HCT116 (cell line): ENCODE measurements around the gene CXCR4. TPM values are rescaled to one million over a fixed set of nuclear protein-coding genes. Genes with fewer than 3 reads are reported as not detected.

Experiments used
- ATAC-seq: fragments of 200-7000 bp; cut with Tn5 transposase; 2 replicates; pipeline ENCODE4 v1.9.1; 2020; ENCODE audit warnings: mild to moderate bottlenecking, moderate library complexity
- BruUV-seq: library from RNA; stranded (reverse); fragments of 400-500 nt; replicated peaks from 2 replicates; lab custom pipeline; 2021; lab: Mats Ljungman, UMichigan
- CTCF ChIA-PET: fragments of 300-600 bp; sonication (Branson Sonifier 250); formaldehyde crosslinking; loops from one replicate; lab custom pipeline; 2021; ENCODE audit warnings: antibody characterized with exemption; lab: Charles Lee
- POLR2A ChIA-PET: fragments of 300-600, 350-600 bp; sonication (Branson Sonifier 250); formaldehyde crosslinking; loops from one replicate; lab custom pipeline; 2021; ENCODE audit warnings: antibody characterized with exemption; lab: Charles Lee
- RAD21 ChIA-PET, 2 experiments: fragments of 300-600 bp; sonication (Branson Sonifier 250); formaldehyde crosslinking; loops; one replicate each; lab custom pipeline; 2023; ENCODE audit warnings: low total read pairs in 2 of 2; ENCODE audit not compliant: uncharacterized antibody in 2 of 2, unreplicated experiment in 2 of 2, low non-redundant PET in 1 of 2; lab: Charles Lee
- DNase-seq: peaks from one replicate; pipeline ENCODE4 v3.0.0-alpha.2; 2010; ENCODE audit warnings: low read depth, low spot score
- H2AFZ ChIP-seq: fragments of 200-600 bp; shearing (Covaris generic), sonication (generic); 2 replicates; pipeline ENCODE4 v1.6.1; 2017; ENCODE audit warnings: low read depth, mixed run types, mixed read lengths, antibody characterized with exemption, low read length; ENCODE audit not compliant: poor library complexity, severe bottlenecking
- H3K27ac ChIP-seq: 2 replicates; pipeline ENCODE4 v1.5.1; 2012; ENCODE audit warnings: low read depth, low read length
- H3K27me3 ChIP-seq: fragments of 200-600 bp; sonication (generic); 2 replicates; pipeline ENCODE4 v1.6.1; 2016; ENCODE audit warnings: mixed run types, low read length, mixed read lengths; ENCODE audit not compliant: insufficient read depth
- H3K36me3 ChIP-seq, 2 experiments: fragments of 200-500 bp in 1 of 2; fragments of 200-600 bp in 1 of 2; sonication (Bioruptor generic) in 1 of 2; sonication (generic) in 1 of 2; 2 replicates each; pipeline versions ENCODE4 v1.5.1 to v1.6.1; 2014 to 2016; ENCODE audit warnings: low read length in 2 of 2, inconsistent platforms in 1 of 2, mixed read lengths in 1 of 2, mixed run types in 1 of 2; ENCODE audit not compliant: insufficient read depth in 2 of 2, control insufficient read depth in 1 of 2
- H3K4me1 ChIP-seq, 2 experiments: fragments of 200-600 bp in 1 of 2; sonication (generic) in 1 of 2; 2 replicates each; pipeline versions ENCODE4 v1.5.1 to v1.6.1; 2012 to 2017; ENCODE audit warnings: low read length in 2 of 2, inconsistent platforms in 1 of 2, mild to moderate bottlenecking in 1 of 2, mixed read lengths in 1 of 2, mixed run types in 1 of 2, moderate library complexity in 1 of 2; ENCODE audit not compliant: insufficient read depth in 2 of 2, control insufficient read depth in 1 of 2
- H3K4me2 ChIP-seq: fragments of 200-600 bp; sonication (generic); 2 replicates; pipeline ENCODE4 v1.6.1; 2017; ENCODE audit warnings: mixed run types, low read length, mixed read lengths
- H3K4me3 ChIP-seq, 2 experiments: fragments of 200-600 bp in 1 of 2; sonication (generic) in 1 of 2; replicated peaks in 1 of 2; 2 replicates each; pipeline ENCODE4 v1.5.1; 2011 to 2016; ENCODE audit warnings: low read length in 2 of 2, control low read depth in 1 of 2, low read depth in 1 of 2, mild to moderate bottlenecking in 1 of 2, mixed read lengths in 1 of 2, mixed run types in 1 of 2
- H3K79me2 ChIP-seq: fragments of 200-600 bp; sonication (generic); 2 replicates; pipeline ENCODE4 v1.6.1; 2017; ENCODE audit warnings: mild to moderate bottlenecking, mixed run types, low read length, moderate library complexity, mixed read lengths; ENCODE audit not compliant: insufficient read depth
- H3K9ac ChIP-seq: fragments of 200-600 bp; sonication (generic); 2 replicates; pipeline ENCODE4 v1.6.1; 2016; ENCODE audit warnings: low read length, mixed read lengths
- H3K9me2 ChIP-seq: fragments of 200-600 bp; sonication (generic), shearing (Covaris generic); 2 replicates; pipeline ENCODE4 v1.6.1; 2017; ENCODE audit warnings: mixed run types, mild to moderate bottlenecking, moderate library complexity; ENCODE audit not compliant: insufficient read depth
- H3K9me3 ChIP-seq, 2 experiments: fragments of 200-500 bp in 1 of 2; fragments of 200-600 bp in 1 of 2; sonication (Bioruptor generic) in 1 of 2; sonication (generic) in 1 of 2; 2 replicates each; pipeline ENCODE4 v1.6.1; 2014 to 2017; ENCODE audit warnings: low read length in 2 of 2, mixed read lengths in 2 of 2, inconsistent platforms in 1 of 2, low read depth in 1 of 2, mild to moderate bottlenecking in 1 of 2, mixed run types in 1 of 2, moderate library complexity in 1 of 2; ENCODE audit not compliant: control insufficient read depth in 1 of 2, insufficient read depth in 1 of 2
- H4K20me1 ChIP-seq: fragments of 200-600 bp; sonication (generic), shearing (Covaris generic); 2 replicates; pipeline ENCODE4 v1.6.1; 2017; ENCODE audit warnings: mixed run types, mild to moderate bottlenecking, moderate library complexity; ENCODE audit not compliant: insufficient read depth
- CEBPB ChIP-seq: IDR thresholded peaks from 2 replicates; pipeline ENCODE4 v1.6.1; 2012; ENCODE audit warnings: low read depth
- CTCF ChIP-seq, 3 experiments: fragments of 200-600 bp in 1 of 3; sonication (generic) in 1 of 3; IDR thresholded peaks in 2 of 3; conservative IDR thresholded peaks in 1 of 3; 2 replicates each; pipeline ENCODE4 v1.5.1; 2012 to 2017; ENCODE audit warnings: low read depth in 2 of 3, low read length in 2 of 3, antibody characterized with exemption in 1 of 3, borderline replicate concordance in 1 of 3, control low read depth in 1 of 3, mild to moderate bottlenecking in 1 of 3, mixed read lengths in 1 of 3, mixed run types in 1 of 3, moderate library complexity in 1 of 3; ENCODE audit not compliant: insufficient read depth in 1 of 3
- EGR1 ChIP-seq: IDR thresholded peaks from 2 replicates; pipeline ENCODE4 v1.6.1; 2012; ENCODE audit warnings: low read depth
- ELF1 ChIP-seq: IDR thresholded peaks from 2 replicates; pipeline ENCODE4 v1.6.1; 2012; ENCODE audit warnings: low read depth, borderline replicate concordance
- JUND ChIP-seq: IDR thresholded peaks from 2 replicates; pipeline ENCODE4 v1.6.1; 2012
- MAX ChIP-seq: IDR thresholded peaks from 2 replicates; pipeline ENCODE4 v1.6.1; 2012
- POLR2AphosphoS5 ChIP-seq: IDR thresholded peaks from 2 replicates; pipeline ENCODE4 v1.6.1; 2011; ENCODE audit warnings: mild to moderate bottlenecking, low read depth, low read length, moderate library complexity
- RAD21 ChIP-seq: IDR thresholded peaks from 2 replicates; pipeline ENCODE4 v1.6.1; 2012; ENCODE audit warnings: low read depth, mild to moderate bottlenecking
- SIN3A ChIP-seq: IDR thresholded peaks from 2 replicates; pipeline ENCODE4 v1.6.1; 2012; ENCODE audit warnings: low read depth
- SP1 ChIP-seq: IDR thresholded peaks from 2 replicates; pipeline ENCODE4 v1.6.1; 2012; ENCODE audit warnings: low read depth
- TCF7L2 ChIP-seq: IDR thresholded peaks from 2 replicates; pipeline ENCODE4 v1.7.0; 2011; ENCODE audit warnings: borderline replicate concordance, inconsistent platforms; ENCODE audit not compliant: insufficient read depth, insufficient read length; ENCODE audit errors: extremely low read depth
- YY1 ChIP-seq: IDR thresholded peaks from 2 replicates; pipeline ENCODE4 v1.6.1; 2011; ENCODE audit warnings: low read length, low read depth, moderate library complexity, mild to moderate bottlenecking; ENCODE audit not compliant: insufficient replicate concordance; ENCODE audit errors: extremely low read depth
- intact Hi-C: fragments of 100-400 bp; cut with micrococcal nuclease; formaldehyde crosslinking; loops from 2 replicates; pipeline ENCODE4 v1.10.0; 2022
- total RNA-seq: library from RNA; stranded (reverse); gene quantifications from one replicate; pipeline ENCODE4 v1.2.1, GENCODE V29; 2021; ENCODE audit not compliant: unreplicated experiment

CXCR4 gene
- total RNA-seq, 1 experiment from 2014 or later, result 1.3 TPM

GRCh38 chr2:136104977-136105376 is 13.0 kb downstream of the CXCR4 start:
- ChIA-PET CTCF (no interaction called here), RAD21 (no interaction called here), POLR2A (no interaction called here)
- no peak for ATAC-seq
- H3K27ac ChIP-seq, result no peak overlapping the region
- H4K20me1 ChIP-seq, result no peaks in the 10 kb centered on the region
- TF ChIP-seq POLR2AphosphoS5 (no peak), ELF1 (no peak), SIN3A (no peak), TCF7L2 (no peak), CTCF (IDR thresholded peaks at IDR 0.05 in 2 of 3, conservative IDR thresholded peaks at IDR 0.05 in 1 of 3; ENCODE audit: borderline replicate concordance in 1 of 3, insufficient read depth in 1 of 3, low read depth in 2 of 3, low read length in 2 of 3) (no peak), JUND (no peak), SP1 (no peak), YY1 (no peak), CEBPB (no peak), MAX (no peak), EGR1 (no peak), RAD21 (no peak)
- H3K4me1 ChIP-seq, result no peaks in the 10 kb centered on the region
- no peaks in the 10 kb centered on the region for H3K36me3 ChIP-seq
- no peak for DNase-seq
- H3K4me3 ChIP-seq, result no peak overlapping the region
- H3K9ac ChIP-seq, result no peak overlapping the region
- BruUV-seq, result no TSS peak
- H3K27me3 ChIP-seq, result no peaks in the 10 kb centered on the region
- H3K4me2 ChIP-seq, result no peak overlapping the region
- H3K9me2 ChIP-seq, result no peaks in the 10 kb centered on the region
- H3K79me2 ChIP-seq, result no peaks in the 10 kb centered on the region
- no peak overlapping the region for H2AFZ ChIP-seq
- H3K9me3 ChIP-seq, result no peaks in the 10 kb centered on the region
- intact Hi-C loops, result no loop called here
